Activated CD4-positive, alpha-beta T cell treated with anti-CD3 and anti-CD28 coated beads for 1 hour (primary cell): ENCODE measurements around the gene NEK7.

ENCODE experiments used
- DNase-seq: peaks from one replicate; pipeline ENCODE4 v3.0.0-alpha.2; 2020

Gene NEK7

GRCh38 chr1:198363625-198364151, 206.9 kb downstream of the NEK7 start:
- no peak for DNase-seq

DNA sequence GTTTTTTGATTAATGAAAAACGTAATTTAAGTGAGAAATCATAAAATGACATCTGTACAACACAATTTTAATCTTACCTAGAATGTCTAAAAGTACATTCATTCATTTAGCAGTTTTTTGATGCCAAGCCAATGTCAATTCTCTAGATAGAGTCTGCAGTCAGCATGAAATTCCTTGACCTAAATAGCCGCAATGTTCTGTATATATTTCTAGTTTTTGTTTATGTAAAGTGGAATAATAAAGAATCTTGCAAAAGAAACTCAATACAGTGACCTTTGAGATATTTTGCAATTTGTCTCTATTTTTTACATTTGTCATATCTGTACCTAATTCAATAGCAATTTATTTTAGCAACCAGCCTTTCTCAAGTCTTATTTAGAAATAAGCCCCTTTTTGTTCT, 207.7 kb downstream of the NEK7 start:
- DNase-seq: no peak

GRCh38 chr1:198367296-198367695, 210.5 kb downstream of the NEK7 start:
- DNase-seq: no peak

- no peak for DNase-seq
Observed at GRCh38 chr1:198370996-198371395, 214.2 kb downstream of the NEK7 start.
